HL-60 (cell line): Measurements from ENCODE around the gene SUFU.
"Not testable (repeated sequence)": the region's sequence is repeated elsewhere in the genome, so short reads cannot be mapped to it uniquely, and the experiment has no call there.

ENCODE experiments used
- DNase-seq, 2 experiments: peaks; one replicate each; pipeline ENCODE4 v3.0.0-alpha.2; 2010 to 2020; ENCODE audit warnings: low read depth in 1 of 2, low spot score in 1 of 2
- H3K27ac ChIP-seq: fragments of 250-450 bp; sonication (Bioruptor Pico); replicated peaks from 2 replicates; pipeline ENCODE4 v1.5.1; 2020; ENCODE audit warnings: mild to moderate bottlenecking, moderate library complexity
- H3K27me3 ChIP-seq: fragments of 250-450 bp; sonication (Bioruptor Pico); 2 replicates; pipeline ENCODE4 v1.5.1; 2021; ENCODE audit warnings: mild to moderate bottlenecking, moderate library complexity; ENCODE audit not compliant: insufficient read depth, poor library complexity, severe bottlenecking
- H3K4me3 ChIP-seq: replicated peaks from 2 replicates; pipeline ENCODE4 v1.5.1; 2011; ENCODE audit warnings: mild to moderate bottlenecking, control low read depth, low read length; ENCODE audit not compliant: insufficient read depth
- CTCF ChIP-seq: IDR thresholded peaks from one replicate; pipeline ENCODE4 v1.5.1; 2011; ENCODE audit warnings: low read length, control low read depth, inconsistent platforms; ENCODE audit not compliant: insufficient read depth
- GABPA ChIP-seq: IDR thresholded peaks from 2 replicates; pipeline ENCODE4 v1.6.1; 2012; ENCODE audit warnings: low read depth
- POLR2AphosphoS5 ChIP-seq: IDR thresholded peaks from 2 replicates; pipeline ENCODE4 v1.6.1; 2012; ENCODE audit warnings: low read depth
- REST ChIP-seq: IDR thresholded peaks from 2 replicates; pipeline ENCODE4 v1.6.1; 2012; ENCODE audit warnings: low read depth; ENCODE audit not compliant: insufficient replicate concordance
- SPI1 ChIP-seq: IDR thresholded peaks from 2 replicates; pipeline ENCODE4 v1.6.1; 2012; ENCODE audit warnings: low read depth, mild to moderate bottlenecking, borderline replicate concordance
- long read RNA-seq: library from polyadenylated mRNA; unstranded; transcript quantifications from one replicate; pipeline ENCODE4 v2.0.0, GENCODE V29; 2020

The SUFU gene
- long read RNA-seq, full-length matches to known transcripts = 1 of 15 reads
- long read RNA-seq, partial matches to known transcripts = 2 of 15 reads
- long read RNA-seq, other reads (novel, unspliced or antisense) = 12 of 15 reads

- no peaks in the 10 kb centered on the region for H3K27me3 ChIP-seq
- H3K27ac ChIP-seq = peak within 1 kb of the TSS; percentile 78
- TF ChIP-seq REST = no peak
- TF ChIP-seq CTCF = peak; percentile 87
- peak; percentile 63; the same call in 1 of the 2 replicates for TF ChIP-seq POLR2AphosphoS5
- 0 out of 2 replicates have a peak, but pooled peaks have one; percentile 18 for TF ChIP-seq SPI1
- TF ChIP-seq GABPA = no peak
- peak; percentile 99 for DNase-seq
- H3K4me3 ChIP-seq = peak within 1 kb of the TSS; percentile 86
Measured at GRCh38 chr10:102503264-102504178, at the start of gene SUFU. Gene SUFU (plus strand): TSS chr10:102503972. CDS start chr10:102504153, 181 bp downstream.

GRCh38 chr10:102454662-102455487 lies 48.9 kb upstream of the SUFU start:
- H3K27me3 ChIP-seq, H3K27ac ChIP-seq, DNase-seq, H3K4me3 ChIP-seq: not testable (repeated sequence)

- Histone ChIP-seq H3K27me3 (no peaks in the 10 kb centered on the region), H3K27ac (no peak overlapping the region; the same call in 1 of the 2 replicates), H3K4me3 (no peak overlapping the region)
- DNase-seq = peak; percentile 19 to 60
- TF ChIP-seq REST (no peak), SPI1 (no peak), CTCF (no peak), POLR2AphosphoS5 (no peak), GABPA (no peak)
Measured at GRCh38 chr10:102455893-102456471, 47.8 kb upstream of the SUFU start.
